NCI-H1436 treated with DMSO at 0.1 percent for 48 hours (cell line): ENCODE results near the gene CDH11.

Source experiments
- DNase-seq: peaks from one replicate; lab custom pipeline; 2025; lab: John Stamatoyannopoulos, UW

Gene CDH11

GRCh38 chr16:65070831-65071432 is 50.9 kb downstream of the CDH11 start:
- DNase-seq, result no peak

DNA sequence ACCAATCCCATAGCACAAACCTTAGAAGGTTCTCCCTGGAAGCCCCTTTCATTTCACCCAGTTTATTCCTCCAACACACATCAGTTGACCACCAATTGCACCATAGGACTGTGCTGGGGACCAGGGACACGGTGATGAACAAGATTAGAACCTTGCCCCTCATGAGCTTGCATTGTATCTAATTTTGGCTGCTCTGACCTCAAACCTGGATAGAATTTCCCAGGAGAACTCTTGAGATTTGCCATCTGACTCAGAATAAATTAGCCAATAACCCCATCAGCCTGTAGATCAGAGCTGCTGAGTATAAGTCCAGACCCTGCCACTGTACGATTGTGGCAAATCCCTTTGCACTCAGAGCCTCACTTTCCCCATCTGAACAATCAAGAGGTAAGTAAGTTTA is 52.1 kb downstream of the CDH11 start:
- no peak for DNase-seq

DNA sequence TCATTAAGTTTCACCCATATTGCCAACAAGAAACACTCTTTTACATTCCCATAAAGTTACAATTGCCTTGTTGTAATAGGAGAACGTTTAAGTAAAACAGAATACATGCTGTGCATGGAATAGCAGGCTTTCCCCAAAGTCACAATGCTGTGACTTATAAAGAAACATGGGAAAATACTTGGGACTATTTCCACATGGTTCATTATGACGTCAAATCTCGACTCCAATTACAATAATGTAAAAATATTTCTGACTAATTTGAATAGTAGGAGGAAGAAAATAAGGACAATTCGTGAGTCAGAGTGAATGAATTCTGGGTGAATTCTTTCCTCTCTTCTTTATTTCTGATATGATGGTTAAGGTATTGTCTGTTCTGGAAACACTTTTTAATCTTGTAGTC is 52.8 kb downstream of the CDH11 start:
- no peak for DNase-seq

DNA sequence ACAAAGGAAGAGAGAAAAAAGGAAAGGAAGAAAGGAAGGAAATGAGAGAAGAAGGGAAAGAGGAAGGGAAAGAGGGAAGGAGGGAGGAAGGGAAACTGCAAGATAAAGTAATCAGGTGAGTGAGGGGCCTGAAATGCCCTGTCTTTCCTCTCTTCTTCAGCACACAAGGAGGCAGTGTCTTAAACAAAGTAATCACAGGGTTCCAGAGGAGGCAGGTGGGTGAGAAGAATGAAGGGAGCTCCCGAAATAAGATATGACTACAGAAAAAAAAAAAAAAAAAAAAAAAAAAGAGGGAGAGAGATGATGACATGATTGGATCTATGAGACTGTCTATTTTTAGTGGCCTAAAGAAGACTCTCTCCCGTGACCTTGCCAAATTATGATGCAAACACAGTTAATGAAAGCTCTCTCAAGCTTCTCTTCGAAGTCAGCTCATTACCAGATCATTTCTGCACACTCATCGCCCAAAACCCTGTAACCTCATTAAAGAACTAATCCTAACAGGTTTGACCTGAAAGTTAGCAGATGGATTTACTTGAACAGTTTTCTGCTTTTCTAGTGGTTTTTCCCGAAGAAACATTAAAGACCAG is 53.6 kb downstream of the CDH11 start:
- DNase-seq, result no peak

DNA sequence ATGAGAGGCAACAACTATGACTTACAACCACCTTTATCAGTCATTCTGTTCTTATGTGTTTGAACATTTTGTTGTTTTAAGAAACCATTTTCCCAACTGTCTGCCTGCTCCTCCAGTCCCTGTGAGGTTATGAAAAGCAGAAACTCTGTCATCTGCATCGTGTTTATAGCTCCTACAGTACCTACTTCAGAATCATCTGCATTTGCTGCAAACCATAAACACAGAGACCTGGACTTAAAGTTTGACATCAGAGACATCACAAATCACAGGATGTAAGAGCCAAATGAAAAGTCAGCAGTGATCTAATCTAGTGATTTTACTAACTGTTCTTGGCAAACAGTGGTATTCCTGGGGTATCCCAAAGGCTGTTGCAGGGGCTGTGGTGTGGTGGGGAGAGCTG is 55.2 kb downstream of the CDH11 start:
- DNase-seq, result no peak

DNA sequence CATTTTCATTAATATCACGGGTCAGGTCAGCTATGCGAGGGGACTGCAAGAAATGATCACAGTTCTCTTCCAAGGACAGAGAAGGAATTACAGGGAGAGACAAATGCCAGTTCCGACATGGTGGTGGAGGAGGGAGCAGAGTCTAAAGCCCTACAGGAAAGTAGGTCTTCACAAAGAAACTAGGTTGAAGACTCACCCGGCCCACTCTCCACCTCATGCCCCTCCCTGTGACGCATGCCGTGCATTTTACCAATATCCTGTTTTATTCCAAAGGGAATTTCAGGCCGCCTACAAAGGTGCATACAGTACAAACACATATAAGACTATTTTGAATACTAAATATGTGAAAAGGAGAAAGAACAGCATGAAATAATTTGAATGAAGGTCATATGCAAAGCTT is 56.8 kb downstream of the CDH11 start:
- DNase-seq, result no peak

DNA sequence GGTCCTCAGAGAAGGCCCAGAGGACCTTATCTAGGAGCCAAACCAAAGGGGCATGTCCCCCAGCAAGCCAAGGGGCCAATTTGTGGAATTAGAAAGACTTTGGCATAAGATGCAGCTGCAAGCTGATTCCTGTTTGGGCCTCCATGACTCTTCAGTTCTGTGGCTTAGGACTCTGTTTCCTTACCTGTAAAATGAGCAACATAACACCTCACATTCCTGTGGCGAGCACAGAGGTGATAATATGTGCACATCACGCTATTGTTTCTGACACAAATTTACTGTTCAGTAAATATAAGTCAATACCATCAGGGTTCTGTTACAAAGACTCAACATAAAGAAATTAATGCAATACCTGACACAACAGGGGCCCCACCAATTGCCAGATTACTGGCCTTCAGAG is 57.7 kb downstream of the CDH11 start:
- no peak for DNase-seq

GRCh38 chr16:65062736-65063583 is 58.9 kb downstream of the CDH11 start:
- no peak for DNase-seq

GRCh38 chr16:65061935-65062518 is 59.8 kb downstream of the CDH11 start:
- DNase-seq, result no peak

GRCh38 chr16:65061263-65061662 is 60.6 kb downstream of the CDH11 start:
- DNase-seq, result no peak

DNA sequence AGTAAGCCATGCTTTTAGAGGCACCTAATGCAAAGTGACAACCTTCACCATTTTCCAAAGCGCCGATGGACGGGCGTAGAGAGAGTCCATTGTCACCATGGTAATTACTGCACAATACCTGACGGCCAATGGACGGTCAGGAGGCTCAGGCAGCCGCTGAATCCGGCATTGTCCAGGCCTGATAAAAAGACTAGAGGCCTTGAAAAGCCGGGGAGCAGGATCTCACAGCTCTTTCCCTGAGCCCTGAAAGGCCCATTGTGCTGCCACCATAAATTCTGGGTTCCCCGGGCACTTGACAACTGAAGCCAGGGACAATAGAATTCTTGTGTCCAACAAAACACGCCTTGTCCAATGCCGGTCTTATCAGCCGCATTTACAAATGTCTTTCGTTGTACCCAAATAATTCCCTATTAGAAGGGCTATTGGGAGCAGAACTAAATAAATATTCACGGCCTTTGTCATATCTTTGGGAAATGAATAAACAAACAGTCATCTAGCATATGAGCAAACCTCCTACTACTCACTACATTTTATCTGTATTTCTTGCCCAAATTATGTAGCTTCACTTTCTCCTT is 62.4 kb downstream of the CDH11 start:
- no peak for DNase-seq

DNA sequence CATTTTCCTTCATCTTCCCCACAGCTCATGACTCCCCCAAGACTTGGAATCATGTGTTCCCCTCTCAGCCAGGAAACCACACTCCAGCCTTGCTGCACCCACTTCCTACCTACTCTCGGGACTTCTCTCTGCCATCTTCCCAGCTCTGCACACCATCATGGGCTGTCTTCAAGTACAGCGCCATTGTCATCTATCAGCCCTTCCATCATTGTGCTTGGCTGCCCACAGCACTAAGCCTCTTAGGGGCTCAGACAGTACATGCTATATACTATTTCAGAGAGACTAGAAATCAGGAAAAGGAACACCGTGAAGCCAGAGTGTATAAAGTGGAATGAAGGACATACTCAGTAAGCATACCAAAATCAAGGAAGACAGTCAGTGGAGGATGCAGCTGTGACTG is 64.7 kb downstream of the CDH11 start:
- DNase-seq, result no peak

- DNase-seq, result no peak
These were observed 67.4 kb downstream of the CDH11 start for GRCh38 chr16:65054457-65054856.

DNA sequence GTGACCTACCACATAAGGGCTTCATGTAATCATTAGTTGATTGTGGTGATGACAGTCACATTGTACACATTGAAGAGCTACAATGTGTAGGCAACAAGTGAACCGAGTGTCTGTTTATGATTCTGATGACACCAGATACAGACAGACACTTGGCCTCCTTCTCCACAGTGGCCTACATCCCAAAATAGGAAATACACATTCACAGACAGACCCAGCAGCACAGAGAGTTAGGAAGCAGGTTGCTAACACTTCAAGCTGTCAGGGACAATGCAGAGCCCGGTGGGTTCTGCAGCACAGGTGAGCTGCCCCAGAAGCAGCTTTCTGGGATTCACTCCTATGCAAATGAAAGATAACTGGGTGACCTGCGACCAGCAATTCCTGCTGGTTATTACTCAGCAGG is 72.2 kb downstream of the CDH11 start:
- DNase-seq, result no peak

DNA sequence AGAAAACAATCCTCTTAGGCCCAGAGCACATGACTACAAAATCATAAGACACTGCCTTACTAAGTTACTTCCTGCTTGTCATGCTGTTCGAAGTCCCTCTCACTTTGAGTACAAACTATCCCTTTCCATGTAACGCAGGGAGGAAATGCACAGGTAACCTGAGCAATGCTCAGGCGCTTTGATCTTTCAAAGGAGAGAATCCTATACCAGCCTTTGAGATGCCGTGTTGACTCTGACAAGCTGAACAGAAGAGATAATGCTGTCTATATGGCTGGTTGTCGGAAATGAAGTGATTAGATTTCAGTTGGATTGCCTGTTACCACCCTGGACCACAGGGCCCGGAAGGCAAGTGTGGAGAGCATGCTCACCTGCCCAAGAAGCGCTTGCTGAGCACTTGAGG is 75.9 kb downstream of the CDH11 start:
- no peak for DNase-seq

GRCh38 chr16:65044873-65045272 is 77.0 kb downstream of the CDH11 start:
- DNase-seq, result no peak

GRCh38 chr16:65044026-65044425 is 77.8 kb downstream of the CDH11 start:
- DNase-seq, result no peak

GRCh38 chr16:65042438-65043365 is 79.2 kb downstream of the CDH11 start:
- DNase-seq, result no peak

- DNase-seq, result no peak
These were observed 80.2 kb downstream of the CDH11 start for GRCh38 chr16:65041667-65042066.

DNA sequence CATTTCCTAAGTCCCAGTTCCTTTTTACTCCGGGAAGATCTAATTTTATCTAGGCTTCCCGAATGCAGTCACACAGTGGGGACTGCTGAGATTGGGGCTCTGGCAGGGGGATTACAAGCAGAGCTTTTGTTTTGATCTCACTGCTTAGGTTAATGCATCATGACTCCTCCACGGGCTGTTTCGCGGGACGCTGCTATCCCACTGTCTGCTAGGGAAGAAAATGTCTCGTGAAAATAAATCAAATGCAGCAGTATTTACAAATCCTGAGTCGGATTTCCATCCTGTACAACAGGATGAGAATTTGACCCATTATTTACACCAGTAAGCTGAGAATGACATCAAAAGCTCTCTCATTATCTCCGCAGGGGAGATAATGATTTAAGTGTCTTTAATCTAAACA is 83.8 kb downstream of the CDH11 start:
- no peak for DNase-seq

- no peak for DNase-seq
These were observed 84.3 kb downstream of the CDH11 start for GRCh38 chr16:65037556-65037955.

DNA sequence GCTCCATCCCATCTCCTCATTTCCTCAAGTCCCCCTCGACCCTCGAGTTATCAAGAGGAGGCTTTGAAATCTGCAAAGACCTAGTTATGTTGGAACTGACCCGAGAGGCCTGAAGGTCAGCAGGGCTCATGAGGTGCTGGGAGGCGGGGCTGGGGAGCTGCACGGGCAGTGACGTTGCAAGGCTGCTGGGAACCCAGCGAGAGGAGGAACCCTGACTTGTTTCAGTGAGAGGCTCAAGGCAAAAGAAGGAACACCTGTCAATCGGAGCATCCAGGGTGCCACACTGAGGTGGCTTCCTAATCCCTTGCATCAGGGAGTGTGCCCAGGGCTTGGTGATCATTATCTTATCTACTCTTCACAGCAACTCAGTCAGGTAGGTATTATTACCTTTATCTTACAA is 86.9 kb downstream of the CDH11 start:
- no peak for DNase-seq
